ENCODE measurements around the gene CORIN.
"Not testable (repeated sequence)": the region's sequence is repeated elsewhere in the genome, so short reads cannot be mapped to it uniquely, and the experiment has no call there.

GRCh38 chr4:47555920-47556319 lies 281.9 kb downstream of the CORIN start:
- TF ChIP-seq POLR2A (IDR thresholded peaks at IDR 0.05; ENCODE audit: low read depth, low read length); EZH2 (IDR thresholded peaks at IDR 0.05; ENCODE audit: borderline replicate concordance, low read depth, low read length, severe bottlenecking): not testable (repeated sequence)
- TF ChIP-seq, protein P1, sequence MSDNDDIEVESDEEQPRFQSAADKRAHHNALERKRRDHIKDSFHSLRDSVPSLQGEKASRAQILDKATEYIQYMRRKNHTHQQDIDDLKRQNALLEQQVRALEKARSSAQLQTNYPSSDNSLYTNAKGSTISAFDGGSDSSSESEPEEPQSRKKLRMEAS (IDR thresholded peaks at IDR 0.05; ENCODE audit: insufficient read depth, insufficient read length) = not testable (repeated sequence)
